SK-N-SH (cell line): ENCODE data around the gene TFEB. TPM values are rescaled to one million over a fixed set of nuclear protein-coding genes. Genes with fewer than 3 reads are reported as not detected.

Experiments
- CTCF ChIA-PET: fragments of 300-600, 350-600 bp; formaldehyde crosslinking; extraction: SDS; loops from one replicate; lab custom pipeline; 2021; lab: Yijun Ruan, JAX
- POLR2A ChIA-PET: fragments of 350-600 bp; sonication (Branson Sonifier 250); formaldehyde crosslinking; extraction: SDS; loops from one replicate; lab custom pipeline; 2020; ENCODE audit warnings: antibody characterized with exemption, inconsistent platforms; lab: Yijun Ruan, JAX
- DNase-seq: peaks from one replicate; pipeline ENCODE4 v3.0.0; 2012
- H2AFZ ChIP-seq: fragments of 200-600 bp; sonication (generic); 2 replicates; pipeline ENCODE4 v1.8.1; 2016; ENCODE audit warnings: antibody characterized with exemption, mild to moderate bottlenecking, low read depth
- H3F3A ChIP-seq: fragments of 200-600 bp; sonication (generic); replicated peaks from 2 replicates; pipeline ENCODE3; 2016; ENCODE audit warnings: antibody characterized with exemption, mild to moderate bottlenecking; ENCODE audit not compliant: insufficient read depth
- H3K27ac ChIP-seq, 2 experiments: fragments of 200-500 bp in 1 of 2; fragments of 200-600 bp in 1 of 2; sonication (Bioruptor generic) in 1 of 2; sonication (generic), shearing (Covaris generic) in 1 of 2; 2 replicates each; pipeline versions ENCODE4 v1.5.1 to v1.6.1; 2014 to 2016; ENCODE audit warnings: low read depth in 2 of 2, inconsistent platforms in 1 of 2, low read length in 1 of 2, mild to moderate bottlenecking in 1 of 2, mixed read lengths in 1 of 2
- H3K27me3 ChIP-seq: fragments of 200-600 bp; sonication (generic), shearing (Covaris generic); 2 replicates; pipeline ENCODE4 v1.6.1; 2016; ENCODE audit warnings: mixed run types; ENCODE audit not compliant: insufficient read depth
- H3K36me3 ChIP-seq, 2 experiments: fragments of 200-500 bp in 1 of 2; fragments of 200-600 bp in 1 of 2; sonication (Bioruptor generic) in 1 of 2; sonication (generic) in 1 of 2; replicated peaks in 1 of 2; 2 replicates each; pipeline versions ENCODE3 to v1.5.1; 2014 to 2016; ENCODE audit warnings: low read length in 1 of 2, mild to moderate bottlenecking in 1 of 2; ENCODE audit not compliant: insufficient read depth in 2 of 2, control insufficient read depth in 1 of 2
- H3K4me1 ChIP-seq, 2 experiments: fragments of 200-500 bp in 1 of 2; fragments of 200-600 bp in 1 of 2; sonication (Bioruptor generic) in 1 of 2; sonication (generic), shearing (Covaris generic) in 1 of 2; 2 replicates each; pipeline versions ENCODE4 v1.5.1 to v1.6.1; 2014 to 2016; ENCODE audit warnings: low read depth in 1 of 2, low read length in 1 of 2, mixed run types in 1 of 2; ENCODE audit not compliant: insufficient read depth in 2 of 2, control insufficient read depth in 1 of 2
- H3K4me2 ChIP-seq: fragments of 200-600 bp; sonication (generic), shearing (Covaris generic); 2 replicates; pipeline ENCODE4 v1.6.1; 2017; ENCODE audit warnings: mixed run types
- H3K4me3 ChIP-seq, 2 experiments: fragments of 200-500 bp in 1 of 2; fragments of 200-600 bp in 1 of 2; sonication (Bioruptor generic) in 1 of 2; sonication (generic), shearing (Covaris generic) in 1 of 2; 2 replicates each; pipeline versions ENCODE4 v1.5.1 to v1.8.1; 2014 to 2016; ENCODE audit warnings: low read depth in 2 of 2, inconsistent platforms in 1 of 2, low read length in 1 of 2, mild to moderate bottlenecking in 1 of 2, mixed read lengths in 1 of 2, moderate library complexity in 1 of 2
- H3K79me2 ChIP-seq: fragments of 200-600 bp; sonication (generic); 2 replicates; pipeline ENCODE4 v1.8.1; 2017; ENCODE audit warnings: mild to moderate bottlenecking; ENCODE audit not compliant: insufficient read depth
- H3K9ac ChIP-seq: fragments of 200-600 bp; sonication (generic); 2 replicates; pipeline ENCODE4 v1.6.1; 2017; ENCODE audit warnings: mixed run types
- H3K9me2 ChIP-seq: fragments of 200-600 bp; sonication (generic); 2 replicates; pipeline ENCODE4 v1.6.1; 2017; ENCODE audit warnings: mixed run types
- H3K9me3 ChIP-seq: fragments of 200-600 bp; sonication (generic); 2 replicates; pipeline ENCODE4 v1.6.1; 2017; ENCODE audit warnings: mixed run types, mild to moderate bottlenecking, moderate library complexity
- H4K20me1 ChIP-seq: fragments of 200-600 bp; sonication (generic); 2 replicates; pipeline ENCODE4 v1.6.1; 2017; ENCODE audit warnings: mild to moderate bottlenecking, mixed run types; ENCODE audit not compliant: insufficient read depth
- EP300 ChIP-seq, 2 experiments: IDR thresholded peaks; 2 replicates each; pipeline versions ENCODE4 v1.4.0 to v1.6.1; 2012; ENCODE audit warnings: borderline replicate concordance in 1 of 2, low read depth in 1 of 2, low read length in 1 of 2
- EZH2phosphoT487 ChIP-seq: fragments of 200-600 bp; sonication (generic); IDR thresholded peaks from 2 replicates; pipeline ENCODE4 v1.6.1; 2017; ENCODE audit warnings: low read depth, mixed run types, mild to moderate bottlenecking, antibody characterized with exemption, moderate library complexity, borderline replicate concordance
- FOXM1 ChIP-seq: IDR thresholded peaks from 2 replicates; pipeline ENCODE4 v1.4.0; 2012; ENCODE audit warnings: low read depth, mild to moderate bottlenecking
- GATA2 ChIP-seq: sonication (generic); formaldehyde crosslinking; IDR thresholded peaks from 2 replicates; pipeline ENCODE4 v1.5.0; 2020; ENCODE audit warnings: mild to moderate bottlenecking, missing genetic modification reagents
- MXI1 ChIP-seq: IDR thresholded peaks from 2 replicates; pipeline ENCODE4 v1.6.1; 2012; ENCODE audit warnings: mild to moderate bottlenecking, low read depth, low read length, improper control_type of control experiment
- RFX5 ChIP-seq: IDR thresholded peaks from 2 replicates; pipeline ENCODE4 v1.6.1; 2012; ENCODE audit warnings: mild to moderate bottlenecking, improper control_type of control experiment, low read length
- TEAD4 ChIP-seq: IDR thresholded peaks from 2 replicates; pipeline ENCODE4 v1.4.0; 2012; ENCODE audit warnings: mild to moderate bottlenecking, borderline replicate concordance; ENCODE audit not compliant: insufficient read depth
- YY1 ChIP-seq: IDR thresholded peaks from 2 replicates; pipeline ENCODE4 v1.4.0; 2012; ENCODE audit warnings: low read depth, mild to moderate bottlenecking
- WGBS: methylation state at CpG from one replicate; pipeline ENCODE4 v1.1.6; 2017; ENCODE audit warnings: low lambda C conversion rate; 5-methylcytosine and 5-hydroxymethylcytosine counted together
- polyA plus RNA-seq, 3 experiments: library from polyadenylated mRNA; depleted of rRNA; stranded (reverse); fragments of >200 nt; gene quantifications; 2 replicates each; pipeline ENCODE4 v1.2.3, GENCODE V29; 2012
- TF ChIP-seq, protein P1 (sequence below): IDR thresholded peaks from 2 replicates; pipeline ENCODE4; 2012
- TF ChIP-seq, protein P2 (sequence below): fragments of 150-350 bp; IDR thresholded peaks from 2 replicates; pipeline ENCODE4 v1.6.1; 2017; ENCODE audit warnings: antibody characterized with exemption, low read length, low read depth, borderline replicate concordance
- TF ChIP-seq, protein P3 (sequence below): IDR thresholded peaks from 2 replicates; pipeline ENCODE4 v1.6.1; 2012; ENCODE audit warnings: mild to moderate bottlenecking, low read depth, low read length, moderate library complexity
- TF ChIP-seq, protein P4 (sequence below): IDR thresholded peaks from 2 replicates; pipeline ENCODE4 v1.4.0; 2012; ENCODE audit warnings: low read depth, borderline replicate concordance
- TF ChIP-seq, protein P5 (sequence below): fragments of 200-600 bp; sonication (generic); IDR thresholded peaks from 2 replicates; pipeline ENCODE4 v1.6.1; 2017; ENCODE audit warnings: antibody characterized with exemption, mild to moderate bottlenecking, moderate library complexity

Gene TFEB
- polyA plus RNA-seq, 1 of the 3 experiments (the other 2 are of a cell fraction), result 6.2 TPM

DNA sequence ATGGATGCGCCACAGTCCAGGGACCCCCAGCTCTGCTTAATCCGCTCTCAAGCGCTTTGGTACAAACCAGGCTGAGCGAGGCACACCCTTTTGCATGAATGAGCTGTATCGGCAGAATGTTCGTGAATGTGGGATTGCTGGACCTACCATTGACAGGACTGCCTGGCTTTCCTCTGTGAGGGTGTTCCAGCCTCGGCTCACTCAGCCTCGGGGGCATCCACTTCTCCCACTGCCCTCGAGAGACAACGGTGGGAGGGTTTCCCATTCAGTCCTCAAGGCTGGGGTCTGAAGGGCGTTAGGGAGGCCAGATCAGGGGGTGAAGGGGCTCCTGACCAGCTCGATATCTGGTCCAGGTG lies 79.8 kb downstream of the TFEB start:
- no peaks in the 10 kb centered on the region for H3K36me3 ChIP-seq
- H3K4me1 ChIP-seq, result peaks cover 0 to 8% of the 10 kb centered on the region in 2 experiments; a peak in 1 of 4 replicates
- POLR2A ChIA-PET, result no interaction called here
- H3K27me3 ChIP-seq, result no peaks in the 10 kb centered on the region
- no peak overlapping the region for H3K27ac ChIP-seq
- H3K4me2 ChIP-seq, result no peak overlapping the region
- H2AFZ ChIP-seq, result no peak overlapping the region
- H3K4me3 ChIP-seq, result no peak overlapping the region
- H3K9me2 ChIP-seq, result no peaks in the 10 kb centered on the region
- CTCF ChIA-PET, result interaction anchor here (1.3 kb wide), 1 partner anchor 28 kb away, joined by 6 read pairs; no protein-coding TSS in a partner anchor
- H4K20me1 ChIP-seq, result no peaks in the 10 kb centered on the region
- no peak for DNase-seq
- no peaks in the 10 kb centered on the region for H3F3A ChIP-seq
- 81% methylated on average over 9 of the region's 12 CpGs for WGBS
- TF ChIP-seq MXI1, result no peak
- no peak for TF ChIP-seq FOXM1
- no peak for TF ChIP-seq YY1
- no peak for TF ChIP-seq GATA2 (CRISPR knock-in tag)
- no peak for TF ChIP-seq TEAD4
- TF ChIP-seq, protein P1, sequence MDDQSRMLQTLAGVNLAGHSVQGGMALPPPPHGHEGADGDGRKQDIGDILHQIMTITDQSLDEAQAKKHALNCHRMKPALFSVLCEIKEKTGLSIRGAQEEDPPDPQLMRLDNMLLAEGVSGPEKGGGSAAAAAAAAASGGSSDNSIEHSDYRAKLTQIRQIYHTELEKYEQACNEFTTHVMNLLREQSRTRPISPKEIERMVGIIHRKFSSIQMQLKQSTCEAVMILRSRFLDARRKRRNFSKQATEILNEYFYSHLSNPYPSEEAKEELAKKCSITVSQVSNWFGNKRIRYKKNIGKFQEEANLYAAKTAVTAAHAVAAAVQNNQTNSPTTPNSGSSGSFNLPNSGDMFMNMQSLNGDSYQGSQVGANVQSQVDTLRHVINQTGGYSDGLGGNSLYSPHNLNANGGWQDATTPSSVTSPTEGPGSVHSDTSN, result no peak
- no peak for TF ChIP-seq RFX5
- no peaks in the 10 kb centered on the region for H3K9me3 ChIP-seq
- no peaks in the 10 kb centered on the region for H3K79me2 ChIP-seq
- H3K9ac ChIP-seq, result no peak overlapping the region

DNA sequence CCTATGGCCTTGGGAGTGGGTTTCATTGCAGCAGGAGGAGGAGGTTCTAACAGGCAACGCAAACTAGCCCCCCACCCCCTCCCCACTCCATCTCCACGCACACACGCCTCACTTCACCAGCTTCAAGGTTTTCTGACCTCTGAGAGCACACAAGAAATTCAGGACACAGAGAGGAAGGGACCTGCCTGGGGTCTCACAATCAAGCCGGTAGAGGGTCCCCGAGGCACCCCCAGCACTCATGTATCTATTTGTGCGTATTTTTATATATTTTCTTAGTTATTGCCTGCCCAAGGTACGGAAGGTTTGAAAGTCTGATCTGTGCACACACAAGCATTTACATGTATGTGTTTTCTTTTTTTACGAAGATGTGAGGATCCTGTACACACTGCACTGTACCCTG lies 80.2 kb downstream of the TFEB start:
- TF ChIP-seq, protein P2, sequence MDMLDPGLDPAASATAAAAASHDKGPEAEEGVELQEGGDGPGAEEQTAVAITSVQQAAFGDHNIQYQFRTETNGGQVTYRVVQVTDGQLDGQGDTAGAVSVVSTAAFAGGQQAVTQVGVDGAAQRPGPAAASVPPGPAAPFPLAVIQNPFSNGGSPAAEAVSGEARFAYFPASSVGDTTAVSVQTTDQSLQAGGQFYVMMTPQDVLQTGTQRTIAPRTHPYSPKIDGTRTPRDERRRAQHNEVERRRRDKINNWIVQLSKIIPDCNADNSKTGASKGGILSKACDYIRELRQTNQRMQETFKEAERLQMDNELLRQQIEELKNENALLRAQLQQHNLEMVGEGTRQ, result no peak
- no peak for TF ChIP-seq EP300 (IDR thresholded peaks at IDR 0.05; ENCODE audit: borderline replicate concordance in 1 of 2, low read depth in 1 of 2, low read length in 1 of 2)
- no peak for TF ChIP-seq FOXM1
- TF ChIP-seq, protein P3, sequence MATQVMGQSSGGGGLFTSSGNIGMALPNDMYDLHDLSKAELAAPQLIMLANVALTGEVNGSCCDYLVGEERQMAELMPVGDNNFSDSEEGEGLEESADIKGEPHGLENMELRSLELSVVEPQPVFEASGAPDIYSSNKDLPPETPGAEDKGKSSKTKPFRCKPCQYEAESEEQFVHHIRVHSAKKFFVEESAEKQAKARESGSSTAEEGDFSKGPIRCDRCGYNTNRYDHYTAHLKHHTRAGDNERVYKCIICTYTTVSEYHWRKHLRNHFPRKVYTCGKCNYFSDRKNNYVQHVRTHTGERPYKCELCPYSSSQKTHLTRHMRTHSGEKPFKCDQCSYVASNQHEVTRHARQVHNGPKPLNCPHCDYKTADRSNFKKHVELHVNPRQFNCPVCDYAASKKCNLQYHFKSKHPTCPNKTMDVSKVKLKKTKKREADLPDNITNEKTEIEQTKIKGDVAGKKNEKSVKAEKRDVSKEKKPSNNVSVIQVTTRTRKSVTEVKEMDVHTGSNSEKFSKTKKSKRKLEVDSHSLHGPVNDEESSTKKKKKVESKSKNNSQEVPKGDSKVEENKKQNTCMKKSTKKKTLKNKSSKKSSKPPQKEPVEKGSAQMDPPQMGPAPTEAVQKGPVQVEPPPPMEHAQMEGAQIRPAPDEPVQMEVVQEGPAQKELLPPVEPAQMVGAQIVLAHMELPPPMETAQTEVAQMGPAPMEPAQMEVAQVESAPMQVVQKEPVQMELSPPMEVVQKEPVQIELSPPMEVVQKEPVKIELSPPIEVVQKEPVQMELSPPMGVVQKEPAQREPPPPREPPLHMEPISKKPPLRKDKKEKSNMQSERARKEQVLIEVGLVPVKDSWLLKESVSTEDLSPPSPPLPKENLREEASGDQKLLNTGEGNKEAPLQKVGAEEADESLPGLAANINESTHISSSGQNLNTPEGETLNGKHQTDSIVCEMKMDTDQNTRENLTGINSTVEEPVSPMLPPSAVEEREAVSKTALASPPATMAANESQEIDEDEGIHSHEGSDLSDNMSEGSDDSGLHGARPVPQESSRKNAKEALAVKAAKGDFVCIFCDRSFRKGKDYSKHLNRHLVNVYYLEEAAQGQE, result no peak
- TF ChIP-seq, protein P4, sequence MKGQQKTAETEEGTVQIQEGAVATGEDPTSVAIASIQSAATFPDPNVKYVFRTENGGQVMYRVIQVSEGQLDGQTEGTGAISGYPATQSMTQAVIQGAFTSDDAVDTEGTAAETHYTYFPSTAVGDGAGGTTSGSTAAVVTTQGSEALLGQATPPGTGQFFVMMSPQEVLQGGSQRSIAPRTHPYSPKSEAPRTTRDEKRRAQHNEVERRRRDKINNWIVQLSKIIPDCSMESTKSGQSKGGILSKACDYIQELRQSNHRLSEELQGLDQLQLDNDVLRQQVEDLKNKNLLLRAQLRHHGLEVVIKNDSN, result no peak
- TF ChIP-seq EZH2phosphoT487, result no peak
- TF ChIP-seq, protein P5, sequence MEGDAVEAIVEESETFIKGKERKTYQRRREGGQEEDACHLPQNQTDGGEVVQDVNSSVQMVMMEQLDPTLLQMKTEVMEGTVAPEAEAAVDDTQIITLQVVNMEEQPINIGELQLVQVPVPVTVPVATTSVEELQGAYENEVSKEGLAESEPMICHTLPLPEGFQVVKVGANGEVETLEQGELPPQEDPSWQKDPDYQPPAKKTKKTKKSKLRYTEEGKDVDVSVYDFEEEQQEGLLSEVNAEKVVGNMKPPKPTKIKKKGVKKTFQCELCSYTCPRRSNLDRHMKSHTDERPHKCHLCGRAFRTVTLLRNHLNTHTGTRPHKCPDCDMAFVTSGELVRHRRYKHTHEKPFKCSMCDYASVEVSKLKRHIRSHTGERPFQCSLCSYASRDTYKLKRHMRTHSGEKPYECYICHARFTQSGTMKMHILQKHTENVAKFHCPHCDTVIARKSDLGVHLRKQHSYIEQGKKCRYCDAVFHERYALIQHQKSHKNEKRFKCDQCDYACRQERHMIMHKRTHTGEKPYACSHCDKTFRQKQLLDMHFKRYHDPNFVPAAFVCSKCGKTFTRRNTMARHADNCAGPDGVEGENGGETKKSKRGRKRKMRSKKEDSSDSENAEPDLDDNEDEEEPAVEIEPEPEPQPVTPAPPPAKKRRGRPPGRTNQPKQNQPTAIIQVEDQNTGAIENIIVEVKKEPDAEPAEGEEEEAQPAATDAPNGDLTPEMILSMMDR, result no peak
- Histone ChIP-seq H3K27me3 (no peaks in the 10 kb centered on the region), H3K4me1 (peaks cover 0 to 8% of the 10 kb centered on the region in 2 experiments; a peak in 1 of 4 replicates), H3K79me2 (no peaks in the 10 kb centered on the region), H2AFZ (no peak overlapping the region), H3K27ac (no peak overlapping the region), H3F3A (no peaks in the 10 kb centered on the region), H3K9me2 (no peaks in the 10 kb centered on the region), H3K4me2 (no peak overlapping the region), H4K20me1 (no peaks in the 10 kb centered on the region), H3K9ac (no peak overlapping the region), H3K4me3 (no peak overlapping the region), H3K36me3 (no peaks in the 10 kb centered on the region), H3K9me3 (no peaks in the 10 kb centered on the region)
- no peak for DNase-seq
- ChIA-PET CTCF (interaction anchor here (1.0 to 1.3 kb wide), 2 partner anchors 29 to 80 kb away, joined by 3 to 6 read pairs; no protein-coding TSS in a partner anchor), POLR2A (no interaction called here)
- 86% methylated on average over 7 of the region's 8 CpGs for WGBS
